H9 (cell line): ENCODE results near the gene FAM177B. TPM values are rescaled to one million over a fixed set of nuclear protein-coding genes. Genes with fewer than 3 reads are reported as not detected.

Source experiments
- DNase-seq: peaks from one replicate; pipeline ENCODE4 v3.0.0-alpha.2; 2017
- H2AFZ ChIP-seq: one replicate; pipeline ENCODE4 v1.6.1; 2013; ENCODE audit warnings: mild to moderate bottlenecking, low read length, control low read depth, moderate library complexity
- H2AK5ac ChIP-seq: 2 replicates; pipeline ENCODE4 v1.6.1; 2013; ENCODE audit warnings: low read length, control low read depth, mixed read lengths; ENCODE audit not compliant: insufficient read length
- H2BK120ac ChIP-seq: one replicate; pipeline ENCODE4 v1.6.1; 2013; ENCODE audit warnings: low read depth, mild to moderate bottlenecking, low read length, control low read depth, inconsistent platforms; ENCODE audit not compliant: poor library complexity, severe bottlenecking
- H2BK12ac ChIP-seq: 2 replicates; pipeline ENCODE4 v1.6.1; 2013; ENCODE audit warnings: low read length, control low read depth, mixed read lengths, low read depth; ENCODE audit not compliant: insufficient read length
- H2BK15ac ChIP-seq: 2 replicates; pipeline ENCODE4 v1.6.1; 2013; ENCODE audit warnings: low read depth, low read length, control low read depth
- H2BK20ac ChIP-seq: one replicate; pipeline ENCODE4 v1.6.1; 2013; ENCODE audit warnings: low read depth, mild to moderate bottlenecking, low read length, control low read depth, inconsistent platforms; ENCODE audit not compliant: poor library complexity, severe bottlenecking
- H2BK5ac ChIP-seq: 2 replicates; pipeline ENCODE4 v1.6.1; 2013; ENCODE audit warnings: low read length, control low read depth, mixed read lengths; ENCODE audit not compliant: insufficient read length
- H3K14ac ChIP-seq: 2 replicates; pipeline ENCODE4 v1.6.1; 2013; ENCODE audit warnings: low read length, control low read depth; ENCODE audit not compliant: insufficient read depth
- H3K18ac ChIP-seq: 2 replicates; pipeline ENCODE4 v1.6.1; 2013; ENCODE audit warnings: low read depth, mild to moderate bottlenecking, mixed read lengths, low read length, control low read depth; ENCODE audit not compliant: insufficient read length
- H3K23ac ChIP-seq: 2 replicates; pipeline ENCODE4 v1.6.1; 2013; ENCODE audit warnings: low read length, control low read depth, mixed read lengths, low read depth; ENCODE audit not compliant: insufficient read length
- H3K23me2 ChIP-seq: 2 replicates; pipeline ENCODE4 v1.6.1; 2013; ENCODE audit warnings: low read depth, mild to moderate bottlenecking, mixed read lengths, low read length, control low read depth; ENCODE audit not compliant: insufficient read length, poor library complexity, severe bottlenecking
- H3K27ac ChIP-seq: 2 replicates; pipeline ENCODE4 v1.5.1; 2013; ENCODE audit warnings: low read length, control low read depth, mixed read lengths, low read depth; ENCODE audit not compliant: insufficient read length
- H3K27me3 ChIP-seq: 2 replicates; pipeline ENCODE4 v1.6.1; 2013; ENCODE audit warnings: low read length, control low read depth, inconsistent platforms; ENCODE audit not compliant: insufficient read depth
- H3K4ac ChIP-seq: 2 replicates; pipeline ENCODE4 v1.6.1; 2013; ENCODE audit warnings: low read depth, mild to moderate bottlenecking, control low read depth, inconsistent platforms, low read length, moderate library complexity
- H3K4me1 ChIP-seq: 2 replicates; pipeline ENCODE4 v1.6.1; 2013; ENCODE audit warnings: low read length, control low read depth, inconsistent platforms; ENCODE audit not compliant: insufficient read depth
- H3K4me2 ChIP-seq: 2 replicates; pipeline ENCODE4 v1.6.1; 2013; ENCODE audit warnings: low read length, control low read depth, mixed read lengths; ENCODE audit not compliant: insufficient read length, insufficient read depth
- H3K56ac ChIP-seq: 2 replicates; pipeline ENCODE4 v1.6.1; 2013; ENCODE audit warnings: low read depth, mild to moderate bottlenecking, mixed read lengths, low read length, control low read depth; ENCODE audit not compliant: insufficient read length
- H3K79me1 ChIP-seq: 2 replicates; pipeline ENCODE4 v1.6.1; 2013; ENCODE audit warnings: low read depth, mild to moderate bottlenecking, moderate library complexity, low read length, control low read depth, inconsistent platforms; ENCODE audit not compliant: insufficient read depth, poor library complexity, severe bottlenecking
- H3K79me2 ChIP-seq: 2 replicates; pipeline ENCODE4 v1.6.1; 2013; ENCODE audit warnings: low read length, control low read depth, inconsistent platforms; ENCODE audit not compliant: insufficient read depth
- H3K9ac ChIP-seq: 2 replicates; pipeline ENCODE4 v1.6.1; 2013; ENCODE audit warnings: low read length, control low read depth, mixed read lengths; ENCODE audit not compliant: insufficient read length; ENCODE audit errors: extremely low read depth
- H3K9me3 ChIP-seq: one replicate; pipeline ENCODE4 v1.6.1; 2013; ENCODE audit warnings: low read depth, low read length, inconsistent platforms; ENCODE audit not compliant: control insufficient read depth
- H3T11ph ChIP-seq: one replicate; pipeline ENCODE4 v1.6.1; 2013; ENCODE audit warnings: mild to moderate bottlenecking, low read length, control low read depth, inconsistent platforms
- H4K20me1 ChIP-seq: one replicate; pipeline ENCODE4 v1.6.1; 2013; ENCODE audit not compliant: control insufficient read depth, insufficient read length, insufficient read depth
- H4K5ac ChIP-seq: 2 replicates; pipeline ENCODE4 v1.6.1; 2013; ENCODE audit warnings: low read depth, mild to moderate bottlenecking, mixed read lengths, low read length, control low read depth; ENCODE audit not compliant: insufficient read length
- H4K8ac ChIP-seq: replicated peaks from 2 replicates; pipeline ENCODE4 v1.6.1; 2013; ENCODE audit warnings: low read length, control low read depth, mixed read lengths, low read depth; ENCODE audit not compliant: insufficient read length
- H4K91ac ChIP-seq: 2 replicates; pipeline ENCODE4 v1.6.1; 2013; ENCODE audit warnings: low read depth, mild to moderate bottlenecking, moderate library complexity, mixed read lengths, low read length, control low read depth; ENCODE audit not compliant: insufficient read length
- H3K27ac Mint-ChIP-seq, 3 experiments: 2 replicates in 2 of 3; 3 replicates in 1 of 3; pipeline ENCODE4 v1.8.0; 2020 to 2021; ENCODE audit warnings: mixed read lengths in 3 of 3, mild to moderate bottlenecking in 1 of 3, moderate library complexity in 1 of 3
- H3K27me3 Mint-ChIP-seq: 2 replicates; pipeline ENCODE4 v1.8.0; 2021; ENCODE audit warnings: low read depth, mild to moderate bottlenecking, moderate library complexity, mixed read lengths
- H3K36me3 Mint-ChIP-seq, 3 experiments: 2 replicates in 2 of 3; 3 replicates in 1 of 3; pipeline ENCODE4 v1.8.0; 2020 to 2021; ENCODE audit warnings: low read depth in 3 of 3, mixed read lengths in 3 of 3; ENCODE audit not compliant: insufficient read depth in 1 of 3
- H3K4me1 Mint-ChIP-seq, 2 experiments: 2 replicates each; pipeline ENCODE4 v1.8.0; 2020; ENCODE audit warnings: mixed read lengths in 2 of 2
- H3K4me3 Mint-ChIP-seq, 2 experiments: 2 replicates in 1 of 2; 3 replicates in 1 of 2; pipeline ENCODE4 v1.8.0; 2020 to 2021; ENCODE audit warnings: mild to moderate bottlenecking in 2 of 2, mixed read lengths in 2 of 2, moderate library complexity in 1 of 2
- H3K9me3 Mint-ChIP-seq, 2 experiments: 2 replicates in 1 of 2; 3 replicates in 1 of 2; pipeline ENCODE4 v1.8.0; 2020; ENCODE audit warnings: mild to moderate bottlenecking in 2 of 2, mixed read lengths in 2 of 2, moderate library complexity in 1 of 2
- WGBS: extraction: QIAGEN DNeasy Blood & Tissue Kit; methylation state at CpG from one replicate; pipeline ENCODE4 v1.1.7; 2013; ENCODE audit warnings: missing lambda C conversion rate, low lambda C conversion rate, mixed read lengths; ENCODE audit not compliant: insufficient read length; ENCODE audit errors: extremely low coverage; 5-methylcytosine and 5-hydroxymethylcytosine counted together
- total RNA-seq: library from RNA; stranded (reverse); gene quantifications from 2 replicates; pipeline ENCODE4 v1.2.1, GENCODE V29; 2021
- TF ChIP-seq, protein P1 (sequence below): fragments of 200-600 bp; sonication (generic); conservative IDR thresholded peaks from 3 replicates; pipeline ENCODE4 v1.8.0; 2021; ENCODE audit warnings: antibody characterized with exemption, mild to moderate bottlenecking

The FAM177B gene
- total RNA-seq, 1 experiment from 2014 or later: not detected

DNA sequence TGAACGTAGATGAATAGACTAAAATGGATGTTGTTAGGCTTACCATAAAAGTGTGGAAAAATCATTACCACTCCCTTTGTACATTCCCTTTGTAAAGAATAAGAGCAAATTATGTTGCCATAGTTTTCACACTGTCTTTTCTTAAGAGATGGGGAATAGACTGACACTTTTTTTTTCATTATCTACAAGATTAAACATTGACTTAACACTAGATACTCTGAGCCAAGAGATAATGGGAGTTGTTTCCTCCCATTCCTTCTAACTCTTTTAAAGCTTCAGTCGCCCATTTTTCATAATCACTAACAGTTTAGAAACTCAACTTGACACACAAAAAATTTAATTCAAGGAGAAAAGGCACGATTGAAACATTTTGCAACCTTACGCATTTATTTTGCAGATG lies 34.8 kb upstream of the FAM177B start:
- no peak overlapping the region for H3K18ac ChIP-seq
- no peak overlapping the region for H3T11ph ChIP-seq
- TF ChIP-seq, protein P1, sequence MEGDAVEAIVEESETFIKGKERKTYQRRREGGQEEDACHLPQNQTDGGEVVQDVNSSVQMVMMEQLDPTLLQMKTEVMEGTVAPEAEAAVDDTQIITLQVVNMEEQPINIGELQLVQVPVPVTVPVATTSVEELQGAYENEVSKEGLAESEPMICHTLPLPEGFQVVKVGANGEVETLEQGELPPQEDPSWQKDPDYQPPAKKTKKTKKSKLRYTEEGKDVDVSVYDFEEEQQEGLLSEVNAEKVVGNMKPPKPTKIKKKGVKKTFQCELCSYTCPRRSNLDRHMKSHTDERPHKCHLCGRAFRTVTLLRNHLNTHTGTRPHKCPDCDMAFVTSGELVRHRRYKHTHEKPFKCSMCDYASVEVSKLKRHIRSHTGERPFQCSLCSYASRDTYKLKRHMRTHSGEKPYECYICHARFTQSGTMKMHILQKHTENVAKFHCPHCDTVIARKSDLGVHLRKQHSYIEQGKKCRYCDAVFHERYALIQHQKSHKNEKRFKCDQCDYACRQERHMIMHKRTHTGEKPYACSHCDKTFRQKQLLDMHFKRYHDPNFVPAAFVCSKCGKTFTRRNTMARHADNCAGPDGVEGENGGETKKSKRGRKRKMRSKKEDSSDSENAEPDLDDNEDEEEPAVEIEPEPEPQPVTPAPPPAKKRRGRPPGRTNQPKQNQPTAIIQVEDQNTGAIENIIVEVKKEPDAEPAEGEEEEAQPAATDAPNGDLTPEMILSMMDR: no peak
- Mint-ChIP-seq H3K4me1 (no peaks in the 10 kb centered on the region), H3K9me3 (peaks cover 8 to 18% of the 10 kb centered on the region in 2 experiments; a peak in 4 of 5 replicates), H3K4me3 (no peak overlapping the region), H3K27me3 (no peaks in the 10 kb centered on the region), H3K27ac (no peak overlapping the region), H3K36me3 (peaks cover 42 to 67% (median 56%) of the 10 kb centered on the region in 3 experiments)
- H3K4ac ChIP-seq: no peak overlapping the region
- no peaks in the 10 kb centered on the region for H3K4me1 ChIP-seq
- no peak overlapping the region for H2BK20ac ChIP-seq
- H4K20me1 ChIP-seq: no peaks in the 10 kb centered on the region
- no peak overlapping the region for H3K4me2 ChIP-seq
- no peaks in the 10 kb centered on the region for H3K23me2 ChIP-seq
- no peak overlapping the region for H4K8ac ChIP-seq
- H4K91ac ChIP-seq: no peak overlapping the region
- no peak overlapping the region for H3K56ac ChIP-seq
- no peak overlapping the region for H3K23ac ChIP-seq
- WGBS: no CpG with 5 or more reads among the region's 4 CpGs
- no peak overlapping the region for H3K9ac ChIP-seq
- no peak overlapping the region for H2AFZ ChIP-seq
- H3K9me3 ChIP-seq: no peaks in the 10 kb centered on the region
- no peak overlapping the region for H3K14ac ChIP-seq
- no peak overlapping the region for H4K5ac ChIP-seq
- no peak overlapping the region for H2BK120ac ChIP-seq
- H3K27me3 ChIP-seq: no peaks in the 10 kb centered on the region
- no peak for DNase-seq
- no peak overlapping the region for H3K27ac ChIP-seq
- no peaks in the 10 kb centered on the region; the same call in 1 of the 2 replicates for H3K79me2 ChIP-seq
- H2BK12ac ChIP-seq: no peak overlapping the region
- H3K79me1 ChIP-seq: peaks cover 3% of the 10 kb centered on the region
- H2AK5ac ChIP-seq: no peak overlapping the region
- H2BK5ac ChIP-seq: no peak overlapping the region
- no peak overlapping the region for H2BK15ac ChIP-seq
